Measurements from ENCODE around the gene PNMA6A. TPM values are rescaled to one million over a fixed set of nuclear protein-coding genes. Genes with fewer than 3 reads are reported as not detected.

PNMA6A gene
- total and polyA plus RNA-seq, 9 of the 15 experiments (the other 6 are each of a cell fraction or from before 2014, with no cell fraction given) = 0.10 to 6.9 (median 1.3) TPM

- TF ChIP-seq CLOCK (CRISPR knock-in tag; IDR thresholded peaks at IDR 0.05; ENCODE audit: borderline replicate concordance) (no peak), RBM22 (IDR thresholded peaks at IDR 0.05; ENCODE audit: low read depth, low read length, poor library complexity, severe bottlenecking) (no peak), NCOA6 (IDR thresholded peaks at IDR 0.05) (no peak), BHLHE40 (IDR thresholded peaks at IDR 0.05; ENCODE audit: low read length) (no peak), EP400 (IDR thresholded peaks at IDR 0.05) (no peak), TCF3 (CRISPR knock-in tag; IDR thresholded peaks at IDR 0.05) (no peak), CREB3 (tag; conservative IDR thresholded peaks at IDR 0.05; ENCODE audit: low read depth) (0 out of 2 replicates have a peak, but pooled peaks have one; percentile 56), USF1 (CRISPR knock-in tag; IDR thresholded peaks at IDR 0.05) (no peak), ZNF217 (CRISPR knock-in tag; IDR thresholded peaks at IDR 0.05) (no peak), SP2 (IDR thresholded peaks at IDR 0.05; ENCODE audit: extremely low read depth, low read depth, low read length, poor library complexity, severe bottlenecking) (no peak), HDAC2 (IDR thresholded peaks at IDR 0.05) (no peak), IFI16 (CRISPR knock-in tag; IDR thresholded peaks at IDR 0.05) (no peak), C11orf30 (IDR thresholded peaks at IDR 0.05; ENCODE audit: low read depth) (peak; percentile 84), ELK1 (CRISPR knock-in tag; IDR thresholded peaks at IDR 0.05) (no peak), ZNF274 (IDR thresholded peaks at IDR 0.05; ENCODE audit: borderline replicate concordance, low read depth, low read length) (no peak), ZNF766 (CRISPR knock-in tag; conservative IDR thresholded peaks at IDR 0.05) (peak; percentile 48; the same call in 1 of the 2 replicates), ZNF592 (IDR thresholded peaks at IDR 0.05) (peak; percentile 87), ZNF445 (CRISPR knock-in tag; IDR thresholded peaks at IDR 0.05; ENCODE audit: low read depth) (no peak), MAX (CRISPR knock-in tag; IDR thresholded peaks at IDR 0.05) (no peak)
Measured at GRCh38 chrX:153065389-153065788, 6.9 kb upstream of the PNMA6A start (continued).
